Measurements from ENCODE around the gene BCAT1. TPM values are rescaled to one million over a fixed set of nuclear protein-coding genes. Genes with fewer than 3 reads are reported as not detected.

Gene BCAT1
- total and polyA plus RNA-seq, 2 experiments from 2014 or later, result 46.4 to 72.8 TPM

DNA sequence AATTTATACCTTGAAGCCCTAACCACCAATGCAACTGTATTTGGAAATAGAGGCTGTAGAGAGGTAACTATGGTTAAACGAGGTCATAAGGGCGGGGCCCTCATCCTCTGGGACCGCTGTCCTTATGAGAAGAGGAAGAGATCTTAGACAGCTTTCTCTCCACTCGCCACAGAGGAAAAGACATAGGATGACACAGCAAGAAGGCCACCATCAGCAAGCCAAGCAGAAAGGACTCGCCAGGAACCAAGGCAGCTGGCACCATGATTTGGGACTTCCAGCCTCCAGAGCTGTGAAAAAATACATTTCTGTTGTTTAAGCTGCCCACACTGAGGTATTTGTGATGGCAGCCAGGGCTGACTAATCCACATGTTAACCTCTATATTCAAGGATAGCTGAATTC, 30.4 kb upstream of the BCAT1 start:
- no peak overlapping the region for H3K4me3 ChIP-seq
- H3K79me2 ChIP-seq, result no peaks in the 10 kb centered on the region
- no peaks in the 10 kb centered on the region for H3K9me2 ChIP-seq (replicated peaks; ENCODE audit: insufficient read depth)
- no peak overlapping the region for H2AFZ ChIP-seq
- H3K27ac ChIP-seq, result no peak overlapping the region
- TF ChIP-seq, protein P1, sequence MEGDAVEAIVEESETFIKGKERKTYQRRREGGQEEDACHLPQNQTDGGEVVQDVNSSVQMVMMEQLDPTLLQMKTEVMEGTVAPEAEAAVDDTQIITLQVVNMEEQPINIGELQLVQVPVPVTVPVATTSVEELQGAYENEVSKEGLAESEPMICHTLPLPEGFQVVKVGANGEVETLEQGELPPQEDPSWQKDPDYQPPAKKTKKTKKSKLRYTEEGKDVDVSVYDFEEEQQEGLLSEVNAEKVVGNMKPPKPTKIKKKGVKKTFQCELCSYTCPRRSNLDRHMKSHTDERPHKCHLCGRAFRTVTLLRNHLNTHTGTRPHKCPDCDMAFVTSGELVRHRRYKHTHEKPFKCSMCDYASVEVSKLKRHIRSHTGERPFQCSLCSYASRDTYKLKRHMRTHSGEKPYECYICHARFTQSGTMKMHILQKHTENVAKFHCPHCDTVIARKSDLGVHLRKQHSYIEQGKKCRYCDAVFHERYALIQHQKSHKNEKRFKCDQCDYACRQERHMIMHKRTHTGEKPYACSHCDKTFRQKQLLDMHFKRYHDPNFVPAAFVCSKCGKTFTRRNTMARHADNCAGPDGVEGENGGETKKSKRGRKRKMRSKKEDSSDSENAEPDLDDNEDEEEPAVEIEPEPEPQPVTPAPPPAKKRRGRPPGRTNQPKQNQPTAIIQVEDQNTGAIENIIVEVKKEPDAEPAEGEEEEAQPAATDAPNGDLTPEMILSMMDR (IDR thresholded peaks at IDR 0.05; ENCODE audit: poor library complexity), result no peak
- TF ChIP-seq EZH2phosphoT487 (IDR thresholded peaks at IDR 0.05; ENCODE audit: low read depth, severe bottlenecking, unreplicated experiment) (no peak), EZH2 (IDR thresholded peaks at IDR 0.05; ENCODE audit: borderline replicate concordance) (no peak)
- H3K36me3 ChIP-seq (replicated peaks; ENCODE audit: insufficient read depth, low read depth), result no peaks in the 10 kb centered on the region
- H3K27me3 ChIP-seq, result no peaks in the 10 kb centered on the region
- H3K4me1 ChIP-seq (ENCODE audit: insufficient read depth), result no peaks in the 10 kb centered on the region
- 89% methylated on average over 5 of the region's 5 CpGs for WGBS (ENCODE audit: low lambda C conversion rate, missing lambda C conversion rate)
- DNase-seq (ENCODE audit: low spot score), result no peak
- no peak overlapping the region for H3K4me2 ChIP-seq
- no peaks in the 10 kb centered on the region for H3K9me3 ChIP-seq (ENCODE audit: low read depth)
- no peaks in the 10 kb centered on the region for H4K20me1 ChIP-seq (ENCODE audit: insufficient read depth, poor library complexity, severe bottlenecking)

DNA sequence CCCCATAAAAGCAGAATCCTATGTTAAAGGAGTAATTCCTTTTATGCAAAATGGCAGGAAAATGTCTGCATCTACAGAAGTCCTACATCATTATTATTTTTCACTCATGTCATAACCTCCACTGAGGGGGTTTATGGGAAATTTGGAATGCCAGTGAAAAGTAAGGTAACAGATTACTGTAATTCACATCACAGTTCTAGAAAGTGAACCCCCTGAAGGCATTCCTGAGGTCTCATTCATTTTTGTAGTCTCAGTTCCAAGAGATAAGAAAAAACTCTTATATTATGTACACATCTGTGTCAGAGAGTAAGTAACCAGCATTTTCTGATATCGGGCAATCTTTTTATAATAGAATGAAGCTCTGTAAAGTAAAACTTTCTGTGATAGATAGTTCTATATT, 28.8 kb upstream of the BCAT1 start:
- no peaks in the 10 kb centered on the region for H3K9me3 ChIP-seq (ENCODE audit: low read depth)
- no peak overlapping the region for H3K27ac ChIP-seq
- no peaks in the 10 kb centered on the region for H3K79me2 ChIP-seq
- no peak overlapping the region for H2AFZ ChIP-seq
- H3K4me3 ChIP-seq, result no peak overlapping the region
- H3K27me3 ChIP-seq, result no peaks in the 10 kb centered on the region
- no peak for TF ChIP-seq EZH2phosphoT487 (IDR thresholded peaks at IDR 0.05; ENCODE audit: low read depth, severe bottlenecking, unreplicated experiment)
- no peak for TF ChIP-seq EZH2 (IDR thresholded peaks at IDR 0.05; ENCODE audit: borderline replicate concordance)
- TF ChIP-seq, protein P1 (IDR thresholded peaks at IDR 0.05; ENCODE audit: poor library complexity), result no peak
- H3K9me2 ChIP-seq (replicated peaks; ENCODE audit: insufficient read depth), result no peaks in the 10 kb centered on the region
- WGBS (ENCODE audit: low lambda C conversion rate, missing lambda C conversion rate), result 87% methylated on average over 1 of the region's 1 CpG
- H3K36me3 ChIP-seq (replicated peaks; ENCODE audit: insufficient read depth, low read depth), result no peaks in the 10 kb centered on the region
- no peaks in the 10 kb centered on the region for H4K20me1 ChIP-seq (ENCODE audit: insufficient read depth, poor library complexity, severe bottlenecking)
- no peak overlapping the region for H3K4me2 ChIP-seq
- H3K4me1 ChIP-seq (ENCODE audit: insufficient read depth), result no peaks in the 10 kb centered on the region
- no peak for DNase-seq (ENCODE audit: low spot score)

DNA sequence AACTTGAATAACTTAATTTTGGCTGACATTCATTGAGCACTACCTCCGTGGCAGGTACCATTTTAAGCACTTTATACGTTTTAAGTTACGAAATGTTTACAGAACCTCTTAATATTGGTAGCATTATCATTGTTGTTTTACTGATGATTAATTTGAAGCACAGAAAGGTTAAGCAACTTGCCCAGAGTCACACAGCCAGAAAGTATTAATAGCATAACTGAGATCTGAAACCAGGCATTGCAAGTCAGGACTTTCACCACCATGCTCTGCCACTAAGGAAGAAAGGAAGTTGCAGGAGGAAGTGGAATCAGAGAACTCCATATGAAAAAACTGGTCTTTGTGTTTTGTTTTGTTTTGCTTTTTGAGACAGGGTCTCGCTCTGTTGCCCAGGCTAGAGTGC, 28.2 kb upstream of the BCAT1 start:
- 75% methylated on average over 4 of the region's 4 CpGs for WGBS (ENCODE audit: low lambda C conversion rate, missing lambda C conversion rate)
- H3K79me2 ChIP-seq, result no peaks in the 10 kb centered on the region
- H4K20me1 ChIP-seq (ENCODE audit: insufficient read depth, poor library complexity, severe bottlenecking), result no peaks in the 10 kb centered on the region
- no peak overlapping the region for H3K27ac ChIP-seq
- H3K9me2 ChIP-seq (replicated peaks; ENCODE audit: insufficient read depth), result no peaks in the 10 kb centered on the region
- no peak overlapping the region for H3K4me3 ChIP-seq
- H3K4me1 ChIP-seq (ENCODE audit: insufficient read depth), result no peaks in the 10 kb centered on the region
- H3K27me3 ChIP-seq, result no peaks in the 10 kb centered on the region
- no peaks in the 10 kb centered on the region for H3K9me3 ChIP-seq (ENCODE audit: low read depth)
- no peak overlapping the region for H2AFZ ChIP-seq
- H3K4me2 ChIP-seq, result no peak overlapping the region
- H3K36me3 ChIP-seq (replicated peaks; ENCODE audit: insufficient read depth, low read depth), result no peaks in the 10 kb centered on the region
- TF ChIP-seq, protein P1 (IDR thresholded peaks at IDR 0.05; ENCODE audit: poor library complexity), result no peak
- TF ChIP-seq EZH2phosphoT487 (IDR thresholded peaks at IDR 0.05; ENCODE audit: low read depth, severe bottlenecking, unreplicated experiment) (no peak), EZH2 (IDR thresholded peaks at IDR 0.05; ENCODE audit: borderline replicate concordance) (no peak)
- DNase-seq (ENCODE audit: low spot score), result no peak

DNA sequence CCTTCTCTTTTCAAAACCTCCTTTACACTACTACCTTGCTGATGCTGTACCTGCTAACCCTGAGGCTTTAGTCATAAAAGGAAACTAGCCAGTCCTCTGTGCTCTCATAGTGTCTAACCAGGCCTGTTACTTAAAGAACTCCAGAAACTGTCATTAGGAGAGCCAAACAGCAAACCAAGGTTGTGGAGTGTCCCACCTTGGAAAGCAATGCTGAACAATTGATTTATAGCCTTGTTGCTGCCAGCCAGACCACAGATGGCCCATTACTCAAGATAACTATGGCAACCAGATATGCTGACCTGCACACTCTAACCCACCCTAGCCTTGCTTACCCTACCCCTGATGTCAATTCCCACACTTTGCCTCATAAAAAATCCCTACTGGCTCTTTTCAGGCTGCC, 26.5 kb upstream of the BCAT1 start:
- H3K27ac ChIP-seq, result no peak overlapping the region

More for the DNA sequence above, 26.5 kb upstream of the BCAT1 start:
- Histone ChIP-seq H3K4me2 (no peak overlapping the region), H3K36me3 (replicated peaks; ENCODE audit: insufficient read depth, low read depth) (no peaks in the 10 kb centered on the region), H3K79me2 (no peaks in the 10 kb centered on the region), H3K27me3 (no peaks in the 10 kb centered on the region), H2AFZ (no peak overlapping the region), H3K9me3 (ENCODE audit: low read depth) (no peaks in the 10 kb centered on the region), H3K4me1 (ENCODE audit: insufficient read depth) (no peaks in the 10 kb centered on the region), H4K20me1 (ENCODE audit: insufficient read depth, poor library complexity, severe bottlenecking) (no peaks in the 10 kb centered on the region), H3K4me3 (no peak overlapping the region), H3K9me2 (replicated peaks; ENCODE audit: insufficient read depth) (no peaks in the 10 kb centered on the region)
- no peak for DNase-seq (ENCODE audit: low spot score)
- TF ChIP-seq EZH2 (IDR thresholded peaks at IDR 0.05; ENCODE audit: borderline replicate concordance) (no peak), EZH2phosphoT487 (IDR thresholded peaks at IDR 0.05; ENCODE audit: low read depth, severe bottlenecking, unreplicated experiment) (no peak)
- TF ChIP-seq, protein P1 (IDR thresholded peaks at IDR 0.05; ENCODE audit: poor library complexity), result no peak

All from hepatocyte (in vitro differentiated cells).